GF-D8 (cell line): ENCODE results near the gene MYO1B.

Source experiments
- DNase-seq: peaks from one replicate; lab custom pipeline; 2025; lab: John Stamatoyannopoulos, UW

Gene MYO1B

DNA sequence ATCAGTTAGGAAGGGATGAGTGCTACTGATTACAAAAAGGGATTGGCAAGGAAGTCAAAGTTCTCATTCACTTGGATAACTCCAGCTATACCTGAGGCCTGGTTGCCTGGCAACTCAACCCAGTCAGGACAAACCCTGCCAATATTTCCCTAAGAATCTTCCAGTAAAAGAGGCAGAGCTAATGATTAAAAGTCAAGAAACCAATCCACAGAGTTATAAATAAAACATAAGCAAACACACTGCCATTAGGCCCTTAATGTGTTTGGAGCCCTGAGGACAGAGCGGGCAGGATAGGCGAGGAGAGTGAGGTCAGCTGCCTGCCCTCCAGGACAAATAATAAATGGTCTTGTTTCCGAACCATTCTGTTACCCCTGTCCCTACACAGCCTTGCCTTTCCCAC, 217.2 kb downstream of the MYO1B start:
- no peak for DNase-seq

DNA sequence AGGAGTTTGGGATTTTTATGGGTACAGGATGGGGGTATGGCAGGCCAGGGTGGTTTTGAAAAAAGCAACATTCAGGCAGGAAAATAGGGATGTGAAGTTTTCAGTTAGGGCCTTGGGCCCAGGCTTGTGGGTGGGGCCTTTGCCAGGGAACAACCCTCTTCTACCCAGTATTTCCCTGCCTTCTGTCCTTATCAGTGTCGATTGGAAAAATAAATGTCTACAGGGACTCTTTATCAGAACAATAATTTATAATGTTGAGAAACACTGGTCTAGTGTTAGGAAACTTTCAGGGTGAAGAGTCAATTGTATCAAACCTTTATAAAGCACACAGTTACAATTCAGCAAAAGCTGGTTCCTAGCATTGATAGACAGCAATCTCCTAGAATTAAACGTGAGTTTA, 218.6 kb downstream of the MYO1B start:
- DNase-seq, result no peak

DNA sequence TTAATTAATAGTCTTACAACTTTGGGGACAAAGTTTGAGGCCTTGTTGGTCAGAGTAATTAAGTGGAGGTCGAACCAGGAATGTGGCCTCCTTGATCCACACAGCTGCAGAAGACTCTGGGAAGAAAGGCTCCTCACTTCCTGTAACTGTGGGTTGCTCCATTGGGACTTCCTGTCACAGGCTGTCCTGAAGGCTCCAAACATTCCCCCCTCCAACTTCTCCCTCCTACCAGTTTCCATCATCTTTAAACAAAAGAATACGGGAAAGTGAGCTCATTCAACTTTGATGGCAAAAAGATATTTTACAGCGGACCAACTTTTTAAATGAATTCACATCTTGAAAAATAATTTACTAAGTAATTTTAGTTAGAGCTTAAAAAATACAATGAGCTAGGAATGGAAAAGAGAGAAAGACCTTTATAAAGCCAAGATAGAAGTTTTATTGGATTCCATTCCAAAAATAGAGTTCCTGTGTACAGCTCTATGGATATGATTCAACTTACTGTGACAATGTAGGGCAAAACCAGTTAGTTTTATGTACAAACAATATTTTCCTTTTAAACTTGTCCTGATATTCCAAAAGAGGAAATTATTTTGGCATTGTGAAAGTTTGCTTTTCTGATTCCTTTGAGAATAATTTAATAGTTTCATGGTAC, 220.7 kb downstream of the MYO1B start:
- DNase-seq, result no peak

DNA sequence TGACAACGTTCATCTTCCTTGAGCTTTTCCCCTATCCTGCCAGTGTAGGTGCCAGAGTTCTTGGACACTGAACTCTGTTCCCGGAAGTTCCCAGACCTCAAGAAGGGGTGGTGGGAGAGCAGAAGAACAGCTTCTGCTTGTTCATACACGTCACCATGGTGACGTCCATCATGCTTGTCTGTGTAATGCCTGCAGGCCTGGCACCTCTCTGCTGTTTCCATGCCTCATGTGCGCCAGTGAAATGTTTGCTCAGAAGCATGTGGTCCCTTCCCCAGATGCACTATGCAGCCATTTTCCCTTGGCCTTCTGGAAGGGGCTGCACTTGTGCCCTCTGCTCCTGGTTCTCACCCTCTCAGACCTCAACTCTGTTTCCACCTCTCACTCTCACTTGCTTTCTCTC, 221.9 kb downstream of the MYO1B start:
- no peak for DNase-seq

DNA sequence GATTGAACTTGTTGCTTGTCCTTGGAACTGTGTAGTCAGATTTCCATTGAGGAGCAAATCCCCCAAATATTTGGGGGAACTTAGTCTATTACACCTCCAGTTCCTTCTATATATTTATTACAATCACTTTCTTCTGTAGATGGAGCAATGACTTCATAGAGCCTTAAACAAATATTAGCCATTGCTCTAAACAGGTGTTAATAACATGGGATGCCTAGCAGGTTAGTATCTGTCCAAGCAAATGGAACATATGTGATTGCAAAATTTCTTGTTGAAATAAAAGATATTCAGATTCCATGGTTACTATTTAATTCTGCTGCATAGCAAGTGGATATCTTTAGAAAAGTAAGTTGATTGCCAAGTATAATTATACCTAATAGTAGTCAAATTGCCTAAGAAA, 225.1 kb downstream of the MYO1B start:
- no peak for DNase-seq

DNA sequence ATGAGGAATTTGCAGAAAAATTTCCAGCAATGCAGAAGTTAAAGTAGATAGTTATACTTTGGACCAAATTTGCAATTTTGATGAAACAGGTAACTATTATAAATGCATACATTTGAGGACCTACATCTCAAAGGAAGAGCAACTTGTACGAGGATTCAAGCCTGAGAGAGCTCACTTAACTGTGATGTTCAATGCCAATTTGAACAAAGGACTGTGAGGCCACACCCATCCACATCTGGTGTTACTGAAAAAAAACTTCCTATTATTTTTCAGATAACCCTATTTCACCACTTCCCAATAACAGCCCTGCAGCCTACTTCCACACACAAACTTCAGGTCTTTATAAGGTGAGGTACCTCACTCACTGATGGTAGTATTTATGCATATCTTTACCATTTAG, 229.3 kb downstream of the MYO1B start:
- DNase-seq, result no peak
